22Rv1 (cell line): ENCODE results near the gene SNX3.
"Not testable (repeated sequence)": the region's sequence is repeated elsewhere in the genome, so short reads cannot be mapped to it uniquely, and the experiment has no call there.

ENCODE experiments used
- H3K27ac ChIP-seq: fragments of 450-650 bp; 2 replicates; pipeline ENCODE4 v1.5.1; 2017
- CTCF ChIP-seq: fragments of 450-650 bp; IDR thresholded peaks from 2 replicates; pipeline ENCODE4 v1.5.1; 2017; ENCODE audit warnings: mild to moderate bottlenecking
- ZFX ChIP-seq: fragments of 450-650 bp; IDR thresholded peaks from 2 replicates; pipeline ENCODE4 v1.6.1; 2017; ENCODE audit warnings: antibody characterized with exemption, borderline replicate concordance

The SNX3 gene

GRCh38 chr6:108277831-108278230 lies 17.0 kb upstream of the SNX3 start:
- no peak for TF ChIP-seq ZFX
- no peak for TF ChIP-seq CTCF
- H3K27ac ChIP-seq: no peak overlapping the region

GRCh38 chr6:108277295-108277694 lies 16.5 kb upstream of the SNX3 start:
- no peak for TF ChIP-seq CTCF
- TF ChIP-seq ZFX: no peak
- no peak overlapping the region for H3K27ac ChIP-seq

- H3K27ac ChIP-seq: no peak overlapping the region
- no peak for TF ChIP-seq ZFX
- TF ChIP-seq CTCF: no peak
Observed at GRCh38 chr6:108275976-108276375, 15.1 kb upstream of the SNX3 start.

- no peak overlapping the region for H3K27ac ChIP-seq
- TF ChIP-seq ZFX (no peak), CTCF (no peak)
Observed at GRCh38 chr6:108274546-108274945, 13.7 kb upstream of the SNX3 start.

- H3K27ac ChIP-seq: not testable (repeated sequence)
Observed at GRCh38 chr6:108269955-108270354, 9.1 kb upstream of the SNX3 start.

GRCh38 chr6:108268845-108269244 lies 8.0 kb upstream of the SNX3 start:
- TF ChIP-seq ZFX (no peak), CTCF (no peak)
- no peak overlapping the region for H3K27ac ChIP-seq

- no peak for TF ChIP-seq ZFX
- no peak for TF ChIP-seq CTCF
Observed at GRCh38 chr6:108263371-108263770, 2.5 kb upstream of the SNX3 start.

GRCh38 chr6:108260126-108260808 lies 573 bp downstream of the SNX3 start:
- peak overlapping the region; percentile 87 for H3K27ac ChIP-seq
- TF ChIP-seq CTCF (no peak), ZFX (no peak)

More at GRCh38 chr6:108263371-108263770, 2.5 kb upstream of the SNX3 start:
- no peak overlapping the region for H3K27ac ChIP-seq
